NT2/D1 (cell line): ENCODE results near the gene RNF130.

Experiments
- DNase-seq: peaks from one replicate; pipeline ENCODE4 v3.0.0-alpha.2; 2011; ENCODE audit warnings: low read depth, low spot score
- H3K27me3 ChIP-seq: 2 replicates; pipeline ENCODE4 v1.6.0; 2011; ENCODE audit warnings: mild to moderate bottlenecking; ENCODE audit not compliant: insufficient read length, insufficient read depth
- H3K36me3 ChIP-seq: 2 replicates; pipeline ENCODE4 v1.6.1; 2011; ENCODE audit warnings: mild to moderate bottlenecking, low read length, mixed read lengths; ENCODE audit not compliant: insufficient read depth, insufficient read length
- H3K4me1 ChIP-seq: 2 replicates; pipeline ENCODE4 v1.5.1; 2011; ENCODE audit not compliant: insufficient read depth, insufficient read length
- H3K4me3 ChIP-seq: 2 replicates; pipeline ENCODE4 v1.5.1; 2011; ENCODE audit warnings: low read depth; ENCODE audit not compliant: insufficient read length
- H3K9ac ChIP-seq: 2 replicates; pipeline ENCODE4 v1.6.0; 2011; ENCODE audit warnings: low read depth; ENCODE audit not compliant: insufficient read length
- H3K9me3 ChIP-seq: 2 replicates; pipeline ENCODE4 v1.5.1; 2011; ENCODE audit warnings: mild to moderate bottlenecking, low read length; ENCODE audit not compliant: insufficient read depth
- SUZ12 ChIP-seq: IDR thresholded peaks from 2 replicates; pipeline ENCODE4 v1.6.1; 2011; ENCODE audit not compliant: insufficient read length, insufficient read depth; ENCODE audit errors: extremely low read depth
- YY1 ChIP-seq: IDR thresholded peaks from 2 replicates; pipeline ENCODE4 v1.6.1; 2011; ENCODE audit not compliant: insufficient read length, insufficient read depth
- ZNF274 ChIP-seq: IDR thresholded peaks from 2 replicates; pipeline ENCODE4 v1.6.1; 2011; ENCODE audit warnings: mild to moderate bottlenecking, low read depth, low read length

The RNF130 gene

GRCh38 chr5:179986328-179986727 lies 85.2 kb downstream of the RNF130 start:
- Histone ChIP-seq H3K9me3 (no peaks in the 10 kb centered on the region), H3K4me3 (no peak overlapping the region), H3K9ac (no peak overlapping the region), H3K36me3 (no peaks in the 10 kb centered on the region), H3K4me1 (no peaks in the 10 kb centered on the region), H3K27me3 (no peaks in the 10 kb centered on the region)
- no peak for TF ChIP-seq SUZ12
- TF ChIP-seq YY1 = no peak
- TF ChIP-seq ZNF274 = no peak
- DNase-seq = no peak

- Histone ChIP-seq H3K4me1 (no peaks in the 10 kb centered on the region), H3K4me3 (no peak overlapping the region), H3K9me3 (no peaks in the 10 kb centered on the region), H3K9ac (no peak overlapping the region), H3K36me3 (peaks cover 23% of the 10 kb centered on the region), H3K27me3 (no peaks in the 10 kb centered on the region)
- no peak for DNase-seq
- TF ChIP-seq SUZ12 = no peak
- TF ChIP-seq ZNF274 = no peak
These were observed 89.9 kb downstream of the RNF130 start for GRCh38 chr5:179981636-179982035.

- no peaks in the 10 kb centered on the region for H3K9me3 ChIP-seq
- TF ChIP-seq ZNF274 = no peak
- no peak overlapping the region for H3K9ac ChIP-seq
- H3K4me3 ChIP-seq = no peak overlapping the region
- H3K36me3 ChIP-seq = peaks cover 29% of the 10 kb centered on the region
- H3K27me3 ChIP-seq = no peaks in the 10 kb centered on the region
- DNase-seq = no peak
- no peaks in the 10 kb centered on the region for H3K4me1 ChIP-seq
These were observed 90.8 kb downstream of the RNF130 start for GRCh38 chr5:179980767-179981166.

GRCh38 chr5:179978792-179979191 lies 92.8 kb downstream of the RNF130 start:
- Histone ChIP-seq H3K4me3 (no peak overlapping the region), H3K27me3 (no peaks in the 10 kb centered on the region), H3K4me1 (no peaks in the 10 kb centered on the region), H3K36me3 (peaks cover 46% of the 10 kb centered on the region), H3K9ac (no peak overlapping the region), H3K9me3 (no peaks in the 10 kb centered on the region)
- no peak for DNase-seq
- no peak for TF ChIP-seq SUZ12
- TF ChIP-seq YY1 = no peak

- no peaks in the 10 kb centered on the region for H3K4me1 ChIP-seq
- TF ChIP-seq ZNF274 (no peak), YY1 (no peak), SUZ12 (no peak)
- H3K9ac ChIP-seq = no peak overlapping the region
- no peaks in the 10 kb centered on the region for H3K27me3 ChIP-seq
- DNase-seq = no peak
- H3K9me3 ChIP-seq = no peaks in the 10 kb centered on the region
- peaks cover 53% of the 10 kb centered on the region for H3K36me3 ChIP-seq
- H3K4me3 ChIP-seq = no peak overlapping the region
These were observed 95.8 kb downstream of the RNF130 start for GRCh38 chr5:179975713-179976134.

- no peaks in the 10 kb centered on the region for H3K4me1 ChIP-seq
- DNase-seq = no peak
- no peak for TF ChIP-seq ZNF274
- H3K9ac ChIP-seq = no peak overlapping the region
- peaks cover 50% of the 10 kb centered on the region for H3K36me3 ChIP-seq
- H3K9me3 ChIP-seq = no peaks in the 10 kb centered on the region
- no peak overlapping the region for H3K4me3 ChIP-seq
- H3K27me3 ChIP-seq = no peaks in the 10 kb centered on the region
These were observed 96.4 kb downstream of the RNF130 start for GRCh38 chr5:179974946-179975712.

GRCh38 chr5:179974246-179974945 lies 97.2 kb downstream of the RNF130 start:
- Histone ChIP-seq H3K27me3 (no peaks in the 10 kb centered on the region), H3K9ac (no peak overlapping the region), H3K36me3 (peaks cover 48% of the 10 kb centered on the region), H3K4me1 (no peaks in the 10 kb centered on the region), H3K4me3 (no peak overlapping the region), H3K9me3 (no peaks in the 10 kb centered on the region)
- DNase-seq = no peak
- TF ChIP-seq ZNF274 (no peak), YY1 (no peak), SUZ12 (no peak)
